GM15510 (cell line): ENCODE results near the gene UTY.

Source experiments
- POLR2A ChIP-seq: IDR thresholded peaks from 3 replicates; pipeline ENCODE4 v1.6.1; 2011; ENCODE audit warnings: borderline replicate concordance; ENCODE audit not compliant: insufficient read length; ENCODE audit errors: extremely low read depth

Gene UTY

DNA sequence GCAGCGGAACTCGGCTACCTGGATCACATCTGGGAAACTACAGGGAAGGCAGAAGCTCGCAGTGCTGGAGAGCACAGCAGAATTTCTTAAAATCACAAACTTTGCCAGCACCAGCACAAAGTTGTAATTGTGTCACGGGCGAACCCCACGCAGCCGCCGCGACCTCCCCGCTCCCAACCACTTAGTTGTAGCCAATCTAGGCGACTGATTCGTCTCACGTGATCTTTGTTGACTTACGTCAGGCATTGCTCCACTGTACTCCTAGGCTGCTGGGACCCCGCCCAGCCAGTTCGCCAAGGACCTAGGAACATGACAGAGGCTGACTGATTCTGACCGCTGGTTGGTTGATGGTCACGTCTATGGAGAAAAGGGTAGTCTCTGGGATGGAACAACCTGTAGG is at the start of gene UTY:
UTY (minus strand) TSS at position 206 of the 400 bp plus-strand sequence. CDS start 368 bp downstream, outside the sequence.
- TF ChIP-seq POLR2A = no peak

DNA sequence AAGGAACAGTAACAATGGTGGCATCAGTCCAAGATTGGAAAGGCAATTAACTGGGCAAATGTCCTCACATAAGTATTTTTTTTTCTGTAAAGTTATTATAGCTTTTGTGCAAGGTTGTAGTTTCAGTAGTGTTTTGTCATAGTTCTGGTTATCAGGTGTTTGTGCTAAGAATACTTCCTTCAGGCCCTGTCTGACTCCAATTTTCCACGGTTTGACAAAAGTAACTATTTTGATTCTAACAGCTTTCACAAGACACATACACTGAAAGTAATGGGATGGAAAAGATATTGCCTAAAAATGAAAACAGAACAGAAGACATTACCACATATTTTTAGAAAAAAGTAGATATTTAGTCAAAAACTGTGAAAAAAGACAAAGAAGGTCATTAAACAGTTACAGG is 40.6 kb upstream of the UTY start:
- no peak for TF ChIP-seq POLR2A

GRCh38 chrY:13501215-13501614 is 21.4 kb upstream of the UTY start:
- no peak for TF ChIP-seq POLR2A

DNA sequence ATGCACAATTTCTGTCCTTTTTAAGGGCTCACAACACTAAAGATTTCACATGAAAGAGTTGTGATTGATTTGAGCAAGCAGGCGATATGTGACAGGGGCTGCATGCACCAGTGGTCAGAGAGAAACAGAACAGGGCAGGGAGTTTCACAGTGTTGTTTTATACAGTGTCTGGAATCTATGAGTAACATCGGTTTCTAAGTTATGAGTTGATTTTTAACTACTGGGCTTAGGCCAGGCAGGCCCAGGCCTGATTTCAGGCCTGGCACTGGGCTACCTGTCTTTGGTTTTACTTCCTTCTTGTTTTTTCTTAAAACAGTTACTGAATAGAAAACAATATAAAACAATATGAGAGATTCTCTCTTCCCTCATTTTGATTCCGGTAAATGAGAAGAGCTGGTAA is 13.9 kb upstream of the UTY start:
- TF ChIP-seq POLR2A = no peak

DNA sequence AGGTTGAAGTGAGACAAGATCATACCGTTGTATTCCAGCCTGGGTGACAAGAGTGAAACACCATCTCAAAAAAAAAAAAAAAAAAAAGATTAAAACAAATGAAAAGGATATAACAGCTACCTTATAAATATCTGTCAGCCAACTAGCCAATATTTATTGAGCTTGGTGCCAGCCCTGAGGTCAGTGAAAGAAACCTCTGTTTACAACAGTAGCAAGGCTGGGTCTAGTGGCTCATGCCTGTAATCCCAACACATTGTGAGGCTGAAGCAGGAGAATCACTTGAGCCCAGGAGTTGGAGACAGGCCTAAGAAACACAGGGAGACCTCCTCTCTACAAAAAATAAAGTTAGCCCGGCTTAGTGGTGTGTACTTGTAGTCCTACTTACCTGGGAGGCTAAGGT is 12.6 kb upstream of the UTY start:
- no peak for TF ChIP-seq POLR2A

DNA sequence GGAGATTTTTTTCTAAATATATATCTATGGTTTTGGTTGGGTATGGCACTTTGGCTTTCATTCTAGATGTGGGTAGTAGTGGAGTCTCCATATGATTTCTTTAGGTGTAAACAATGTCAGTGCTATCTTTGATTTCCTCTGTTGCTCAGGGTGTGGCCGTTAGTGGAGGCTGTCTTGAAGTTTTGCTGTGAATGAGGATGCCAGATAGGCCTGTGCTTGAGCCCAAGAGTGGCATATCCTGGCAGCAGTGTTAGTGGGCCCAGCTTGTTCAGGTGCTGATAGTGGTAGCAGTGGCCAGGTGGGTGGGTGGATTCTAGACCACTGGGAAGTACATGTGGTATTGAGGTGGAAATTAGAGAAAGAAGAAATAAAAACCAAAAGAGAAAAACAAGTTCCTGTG is 8.9 kb upstream of the UTY start:
- TF ChIP-seq POLR2A = no peak

DNA sequence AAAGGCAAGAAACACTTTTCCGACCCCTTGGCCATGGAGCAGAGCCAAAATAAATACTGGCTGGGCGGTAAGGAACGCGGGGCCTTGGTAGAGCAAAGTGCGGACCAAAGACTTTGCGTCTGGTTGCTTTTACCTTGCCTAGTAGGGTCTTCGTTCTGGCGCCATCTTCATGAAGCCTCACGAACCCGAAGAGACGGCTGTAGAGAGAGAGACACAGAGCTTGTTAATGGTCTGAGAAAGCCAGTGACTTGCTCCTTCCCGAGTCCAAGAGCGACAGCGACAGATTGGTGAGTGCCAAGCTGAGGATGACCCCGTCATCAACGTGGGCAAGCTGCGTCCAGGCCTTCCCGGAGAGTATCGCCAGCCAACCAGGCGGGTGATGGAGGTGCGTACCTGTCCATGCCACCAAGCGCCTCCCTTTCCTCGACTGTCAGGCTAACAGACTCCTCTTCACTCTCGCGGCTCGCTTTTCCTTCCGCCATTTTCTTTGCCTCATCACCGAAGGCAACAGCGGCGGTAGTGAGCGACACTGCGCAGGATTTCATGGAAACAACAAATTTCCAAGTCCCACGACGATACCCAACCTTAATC is 617 bp downstream of the UTY start:
- TF ChIP-seq POLR2A = no peak

DNA sequence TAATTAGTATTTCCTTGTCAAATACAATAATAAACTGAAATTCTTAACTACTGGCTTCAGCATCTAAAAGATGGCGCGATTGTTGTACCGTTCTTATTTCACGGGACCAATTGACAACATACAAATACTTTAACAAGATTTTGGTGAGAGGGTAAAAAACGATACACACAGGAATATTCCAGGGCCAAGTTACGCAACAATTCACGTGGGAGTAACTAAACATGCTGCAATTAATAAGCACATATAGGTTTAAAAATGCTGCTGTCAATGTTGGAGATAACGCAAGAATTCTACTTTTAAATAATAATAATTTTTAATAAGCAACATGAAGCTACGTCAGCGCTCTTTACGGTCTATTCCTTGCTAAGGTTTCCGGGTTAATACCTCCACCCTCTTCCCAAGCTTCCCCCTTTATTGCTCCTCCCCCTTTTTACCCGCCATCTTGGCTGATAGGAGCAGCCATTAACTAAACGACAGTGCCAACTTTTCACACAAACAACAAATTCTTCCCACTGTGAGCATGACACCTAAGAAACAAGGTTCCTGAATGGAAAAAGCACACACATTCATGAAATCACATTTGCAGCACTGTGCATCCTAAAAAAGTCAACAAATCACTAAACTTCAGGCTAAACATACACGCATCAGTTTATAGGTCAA is 1.6 kb downstream of the UTY start:
- no peak for TF ChIP-seq POLR2A

DNA sequence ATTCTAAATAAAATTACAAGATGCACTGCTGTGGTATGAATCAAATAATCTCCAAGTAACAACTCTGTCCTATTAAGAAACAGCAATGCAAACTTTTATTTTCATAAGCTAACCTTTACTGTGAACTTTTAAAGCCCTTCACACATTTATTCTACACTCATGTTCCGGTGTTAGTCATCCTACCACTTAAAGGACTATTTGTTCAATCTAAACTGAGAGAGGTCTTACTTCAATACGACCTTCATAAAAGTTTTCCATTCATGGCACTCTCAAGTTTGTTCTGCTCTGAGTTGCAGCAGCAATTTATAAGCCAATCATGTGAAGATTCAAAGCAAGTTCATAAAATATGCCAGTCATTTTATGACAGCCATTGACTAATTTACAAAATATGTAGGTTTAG is 4.8 kb downstream of the UTY start:
- TF ChIP-seq POLR2A = no peak

DNA sequence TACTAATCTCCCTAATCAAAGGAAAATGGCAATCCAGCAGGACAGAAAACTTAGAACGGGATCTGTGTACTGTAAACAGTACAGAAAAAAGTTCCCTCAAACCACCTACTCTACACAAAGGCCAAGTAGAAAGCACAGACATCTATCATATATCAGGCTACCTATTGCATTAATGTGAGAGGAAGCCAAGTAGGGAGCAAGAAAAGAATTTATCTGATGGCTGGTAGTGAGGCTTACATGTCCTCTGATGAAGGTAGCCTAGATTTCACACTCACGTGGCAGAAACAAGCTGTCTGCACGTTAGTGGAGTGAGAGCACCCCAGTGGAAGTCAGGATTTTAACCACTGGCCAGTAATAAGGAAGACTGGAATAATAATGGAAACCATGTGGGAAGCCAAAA is 28.3 kb downstream of the UTY start:
- TF ChIP-seq POLR2A = no peak

DNA sequence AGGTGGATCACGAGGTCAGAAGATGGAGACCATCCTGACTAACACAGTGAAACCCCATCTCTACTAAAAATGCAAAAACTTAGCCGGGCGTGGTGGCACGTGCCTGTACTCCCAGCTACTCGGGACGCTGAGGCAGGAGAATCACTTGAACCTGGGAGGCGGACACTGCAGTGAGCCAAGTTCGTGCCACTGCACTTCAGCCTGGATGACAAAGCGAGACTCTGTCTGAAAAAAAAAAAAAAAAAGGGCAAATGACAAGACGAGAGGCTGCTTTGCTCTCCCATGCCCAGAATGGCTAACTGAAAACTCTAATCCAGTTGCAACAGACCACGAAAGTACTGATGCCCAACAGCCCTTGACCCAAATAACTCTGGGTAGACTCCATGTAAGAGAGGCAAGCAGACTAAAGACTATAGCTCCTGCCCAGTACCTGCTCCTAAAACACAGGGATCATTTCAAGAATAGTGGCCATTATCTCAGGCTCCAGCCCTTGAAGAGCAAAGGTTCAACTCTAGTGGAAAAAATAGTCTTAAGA is 29.2 kb downstream of the UTY start:
- TF ChIP-seq POLR2A = no peak

GRCh38 chrY:13445566-13445965 is 34.3 kb downstream of the UTY start:
- no peak for TF ChIP-seq POLR2A

- no peak for TF ChIP-seq POLR2A
Measured at GRCh38 chrY:13443146-13443545, 36.7 kb downstream of the UTY start.

DNA sequence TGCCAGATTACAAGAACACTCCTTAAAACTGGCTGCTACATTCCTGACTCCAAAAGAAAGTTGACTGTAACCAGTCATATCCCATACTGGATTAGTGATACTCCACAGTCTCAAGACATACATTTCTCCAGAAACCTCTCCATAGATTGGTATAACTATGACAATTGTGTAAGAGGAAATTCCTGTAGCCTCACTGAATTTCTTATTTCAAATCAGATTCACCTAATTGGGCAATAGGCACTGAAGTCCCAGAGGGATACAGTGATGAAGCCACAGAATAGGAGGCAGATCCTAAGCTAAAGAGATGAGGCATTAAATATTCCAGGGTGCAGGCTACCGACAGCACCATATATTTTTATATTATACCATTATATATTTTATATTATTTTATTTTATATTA is 39.0 kb downstream of the UTY start:
- no peak for TF ChIP-seq POLR2A

DNA sequence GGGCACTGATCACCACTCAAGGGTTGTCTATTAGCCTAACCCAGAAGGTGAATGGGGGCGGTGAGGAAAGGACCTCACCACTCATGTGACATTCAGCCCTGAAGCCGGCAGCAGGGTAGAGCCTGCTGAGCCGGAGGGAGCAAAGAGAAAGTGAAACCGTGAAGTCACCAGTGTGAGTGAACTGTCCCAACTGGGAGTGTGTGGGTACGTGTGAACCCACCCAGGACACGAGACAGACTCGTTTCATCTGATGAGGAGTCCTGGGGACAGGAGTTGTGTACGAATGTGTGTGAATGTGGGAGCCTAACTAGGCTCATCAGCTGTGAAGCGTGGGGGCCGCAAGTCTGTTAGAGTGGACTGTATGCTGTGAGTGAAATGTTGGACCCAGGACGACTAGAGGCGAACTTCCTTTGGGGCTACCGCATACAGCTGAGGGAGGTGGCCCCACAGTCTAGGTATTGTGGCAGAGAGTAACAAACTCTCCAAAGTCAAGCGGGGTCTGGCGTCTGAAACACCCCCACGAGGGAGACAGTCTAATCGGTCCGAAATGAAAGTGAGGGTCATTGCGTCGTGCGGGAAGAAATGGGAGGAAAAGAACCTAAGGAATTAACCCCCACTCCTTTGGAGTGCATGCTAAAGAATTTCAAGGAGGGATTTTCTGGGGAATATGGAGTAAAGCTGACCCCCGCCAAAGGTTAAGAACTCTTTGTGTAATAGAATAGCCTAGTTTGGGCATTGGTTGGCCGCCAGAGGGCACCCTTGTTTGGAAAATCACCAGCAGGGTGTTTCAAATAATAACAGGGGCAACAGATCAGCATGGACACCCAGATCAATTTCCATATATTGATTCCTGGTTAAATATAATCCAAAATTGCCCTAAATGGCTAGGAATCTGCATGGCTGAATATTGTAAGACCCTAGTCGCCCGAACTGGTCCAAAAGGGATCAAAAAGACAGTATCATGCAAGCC is 43.6 kb downstream of the UTY start:
- TF ChIP-seq POLR2A = no peak
